Endodermal cell (in vitro differentiated cells): ENCODE measurements around the gene INSYN2B. TPM values are rescaled to one million over a fixed set of nuclear protein-coding genes. Genes with fewer than 3 reads are reported as not detected.

Experiments used
- DNase-seq: peaks from one replicate; pipeline ENCODE4 v3.0.0-alpha.2; 2017
- H3K27ac ChIP-seq: 2 replicates; pipeline ENCODE4 v1.5.1; 2013; ENCODE audit warnings: mild to moderate bottlenecking, low read depth, low read length, moderate library complexity
- H3K27me3 ChIP-seq: 2 replicates; pipeline ENCODE4 v1.6.1; 2013; ENCODE audit warnings: mild to moderate bottlenecking, low read length, moderate library complexity; ENCODE audit not compliant: insufficient read depth, control insufficient read depth, poor library complexity, severe bottlenecking
- H3K36me3 ChIP-seq: 2 replicates; pipeline ENCODE4 v1.7.0; 2013; ENCODE audit warnings: mild to moderate bottlenecking, low read length, moderate library complexity; ENCODE audit not compliant: control insufficient read depth, insufficient read depth
- H3K4me1 ChIP-seq: one replicate; pipeline ENCODE4 v1.7.0; 2013; ENCODE audit warnings: low read length; ENCODE audit not compliant: control insufficient read depth, insufficient read depth
- H3K4me3 ChIP-seq: 2 replicates; pipeline ENCODE4 v1.5.1; 2013; ENCODE audit warnings: mild to moderate bottlenecking, low read length, moderate library complexity
- H3K9ac ChIP-seq: 2 replicates; pipeline ENCODE4 v1.6.1; 2013; ENCODE audit warnings: mild to moderate bottlenecking, low read length, moderate library complexity; ENCODE audit not compliant: poor library complexity, severe bottlenecking; ENCODE audit errors: extremely low read depth
- H3K9me3 ChIP-seq: 2 replicates; pipeline ENCODE4 v1.6.1; 2013; ENCODE audit warnings: mild to moderate bottlenecking, low read length, moderate library complexity; ENCODE audit not compliant: control insufficient read depth
- H3K27ac Mint-ChIP-seq: 2 replicates; pipeline ENCODE4 v1.8.0; 2020; ENCODE audit warnings: mixed read lengths
- H3K27me3 Mint-ChIP-seq: 2 replicates; pipeline ENCODE4 v1.8.0; 2021; ENCODE audit warnings: mild to moderate bottlenecking, mixed read lengths; ENCODE audit not compliant: insufficient read depth
- H3K36me3 Mint-ChIP-seq: 2 replicates; pipeline ENCODE4 v1.8.0; 2020; ENCODE audit warnings: low read depth, mixed read lengths
- H3K4me1 Mint-ChIP-seq: 2 replicates; pipeline ENCODE4 v1.8.0; 2020; ENCODE audit warnings: mixed read lengths
- H3K4me3 Mint-ChIP-seq: 2 replicates; pipeline ENCODE4 v1.8.0; 2020; ENCODE audit warnings: mild to moderate bottlenecking, moderate library complexity, mixed read lengths
- H3K9me3 Mint-ChIP-seq: 2 replicates; pipeline ENCODE4 v1.8.0; 2020; ENCODE audit warnings: mild to moderate bottlenecking, mixed read lengths
- WGBS, 2 experiments: methylation state at CpG; one replicate each; pipeline versions ENCODE4 v1.1.5 to v1.1.7; 2013; ENCODE audit warnings: missing lambda C conversion rate in 2 of 2, mixed read lengths in 1 of 2; ENCODE audit not compliant: insufficient coverage in 1 of 2, insufficient read length in 1 of 2; 5-methylcytosine and 5-hydroxymethylcytosine counted together
- total RNA-seq, 2 donors: library from RNA; stranded (reverse); fragmentation: NEBNext Ultra II Directional in 1 of 2; extraction: Animal tissue kit (Norgen Biotek cat#: 25700) in 1 of 2; gene quantifications; 2 replicates in 1 of 2; 3 replicates in 1 of 2; pipeline ENCODE4 v1.2.1, GENCODE V29; 2021
- TF ChIP-seq, protein P1 (sequence below): fragments of 200-600 bp; sonication (generic); conservative IDR thresholded peaks from 2 replicates; pipeline ENCODE4 v1.5.0; 2021; ENCODE audit warnings: antibody characterized with exemption, mild to moderate bottlenecking

The INSYN2B gene
- total RNA-seq, 2 donors from 2014 or later = not detected

GRCh38 chr5:170021506-170021905 is 41.2 kb upstream of the INSYN2B start:
- no peak overlapping the region for H3K27ac ChIP-seq
- Mint-ChIP-seq H3K27ac (no peak overlapping the region), H3K4me3 (no peak overlapping the region), H3K36me3 (no peaks in the 10 kb centered on the region), H3K9me3 (no peaks in the 10 kb centered on the region), H3K4me1 (peaks cover 18% of the 10 kb centered on the region), H3K27me3 (peaks cover 15% of the 10 kb centered on the region)
- H3K4me3 ChIP-seq = no peak overlapping the region
- H3K36me3 ChIP-seq = no peaks in the 10 kb centered on the region
- H3K27me3 ChIP-seq = no peaks in the 10 kb centered on the region
- no peak for DNase-seq
- TF ChIP-seq, protein P1, sequence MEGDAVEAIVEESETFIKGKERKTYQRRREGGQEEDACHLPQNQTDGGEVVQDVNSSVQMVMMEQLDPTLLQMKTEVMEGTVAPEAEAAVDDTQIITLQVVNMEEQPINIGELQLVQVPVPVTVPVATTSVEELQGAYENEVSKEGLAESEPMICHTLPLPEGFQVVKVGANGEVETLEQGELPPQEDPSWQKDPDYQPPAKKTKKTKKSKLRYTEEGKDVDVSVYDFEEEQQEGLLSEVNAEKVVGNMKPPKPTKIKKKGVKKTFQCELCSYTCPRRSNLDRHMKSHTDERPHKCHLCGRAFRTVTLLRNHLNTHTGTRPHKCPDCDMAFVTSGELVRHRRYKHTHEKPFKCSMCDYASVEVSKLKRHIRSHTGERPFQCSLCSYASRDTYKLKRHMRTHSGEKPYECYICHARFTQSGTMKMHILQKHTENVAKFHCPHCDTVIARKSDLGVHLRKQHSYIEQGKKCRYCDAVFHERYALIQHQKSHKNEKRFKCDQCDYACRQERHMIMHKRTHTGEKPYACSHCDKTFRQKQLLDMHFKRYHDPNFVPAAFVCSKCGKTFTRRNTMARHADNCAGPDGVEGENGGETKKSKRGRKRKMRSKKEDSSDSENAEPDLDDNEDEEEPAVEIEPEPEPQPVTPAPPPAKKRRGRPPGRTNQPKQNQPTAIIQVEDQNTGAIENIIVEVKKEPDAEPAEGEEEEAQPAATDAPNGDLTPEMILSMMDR = no peak
- no peak overlapping the region for H3K9ac ChIP-seq
- WGBS, 2 experiments = 93 to 97% methylated on average over 7 to 8 of the region's 8 CpGs
- no peaks in the 10 kb centered on the region for H3K9me3 ChIP-seq
- peaks cover 7% of the 10 kb centered on the region for H3K4me1 ChIP-seq

DNA sequence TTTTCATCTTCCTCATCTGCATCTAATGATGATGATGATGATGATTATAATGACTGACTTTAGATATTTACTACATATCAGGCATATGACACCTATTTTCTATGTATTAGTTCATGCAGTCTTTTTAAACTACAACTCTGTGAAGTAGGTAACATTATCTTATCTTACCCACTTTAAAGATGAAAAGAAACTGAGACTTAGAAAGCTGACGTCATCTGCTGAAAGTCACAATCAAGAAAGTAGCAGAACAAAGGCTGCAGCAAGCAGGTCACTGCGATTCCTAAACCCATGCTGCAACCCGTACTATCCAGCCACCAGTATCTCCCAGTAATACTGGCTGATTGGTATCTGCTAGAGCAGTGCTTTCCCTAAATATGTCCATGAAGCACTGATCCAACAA is 40.1 kb upstream of the INSYN2B start:
- Histone ChIP-seq H3K27ac (no peak overlapping the region), H3K36me3 (no peaks in the 10 kb centered on the region), H3K4me3 (no peak overlapping the region), H3K4me1 (peaks cover 7% of the 10 kb centered on the region), H3K9ac (no peak overlapping the region), H3K9me3 (no peaks in the 10 kb centered on the region), H3K27me3 (no peaks in the 10 kb centered on the region)
- Mint-ChIP-seq H3K27ac (no peak overlapping the region), H3K4me3 (no peak overlapping the region), H3K27me3 (peaks cover 15% of the 10 kb centered on the region), H3K9me3 (no peaks in the 10 kb centered on the region), H3K36me3 (no peaks in the 10 kb centered on the region), H3K4me1 (peaks cover 18% of the 10 kb centered on the region)
- 78 to 100% methylated on average over 2 to 3 of the region's 3 CpGs for WGBS, 2 experiments
- TF ChIP-seq, protein P1 = no peak
- DNase-seq = no peak

DNA sequence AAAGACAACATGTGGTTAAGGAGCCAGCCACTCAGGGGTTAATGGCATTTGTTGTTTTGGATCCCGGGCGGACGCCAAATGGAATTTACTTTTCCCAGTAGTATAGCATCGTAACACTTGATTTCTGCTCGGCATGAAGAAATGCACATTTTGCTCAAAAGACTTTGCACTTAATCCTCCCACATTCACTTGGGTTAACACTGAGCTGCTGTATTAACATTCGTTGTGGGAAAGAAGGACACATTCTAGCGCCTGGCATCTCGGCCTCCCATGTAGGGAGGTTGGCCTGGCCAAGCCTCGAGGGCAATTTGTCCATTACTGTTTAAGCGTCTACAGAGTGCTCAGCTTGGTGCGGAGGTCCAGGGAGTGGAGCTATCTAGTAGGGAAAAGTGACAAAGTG is 32.3 kb upstream of the INSYN2B start:
- WGBS, 2 experiments = 94 to 98% methylated on average over 9 to 11 of the region's 11 CpGs
- no peak overlapping the region for H3K27ac ChIP-seq
- H3K9me3 Mint-ChIP-seq = peaks cover 9% of the 10 kb centered on the region
- no peaks in the 10 kb centered on the region for H3K36me3 ChIP-seq
- no peak overlapping the region for H3K9ac ChIP-seq
- H3K4me1 ChIP-seq = no peaks in the 10 kb centered on the region
- no peaks in the 10 kb centered on the region for H3K27me3 ChIP-seq
- TF ChIP-seq, protein P1 = no peak
- DNase-seq = no peak
- no peaks in the 10 kb centered on the region for H3K9me3 ChIP-seq
- peaks cover 3% of the 10 kb centered on the region for H3K27me3 Mint-ChIP-seq
- H3K4me3 ChIP-seq = no peak overlapping the region
- H3K4me3 Mint-ChIP-seq = no peak overlapping the region
- peaks cover 3% of the 10 kb centered on the region for H3K36me3 Mint-ChIP-seq
- no peak overlapping the region for H3K27ac Mint-ChIP-seq
- H3K4me1 Mint-ChIP-seq = peaks cover 6% of the 10 kb centered on the region
